ENCODE data around the gene OSM.
"Not testable (repeated sequence)": the region's sequence is repeated elsewhere in the genome, so short reads cannot be mapped to it uniquely, and the experiment has no call there.

OSM gene

DNA sequence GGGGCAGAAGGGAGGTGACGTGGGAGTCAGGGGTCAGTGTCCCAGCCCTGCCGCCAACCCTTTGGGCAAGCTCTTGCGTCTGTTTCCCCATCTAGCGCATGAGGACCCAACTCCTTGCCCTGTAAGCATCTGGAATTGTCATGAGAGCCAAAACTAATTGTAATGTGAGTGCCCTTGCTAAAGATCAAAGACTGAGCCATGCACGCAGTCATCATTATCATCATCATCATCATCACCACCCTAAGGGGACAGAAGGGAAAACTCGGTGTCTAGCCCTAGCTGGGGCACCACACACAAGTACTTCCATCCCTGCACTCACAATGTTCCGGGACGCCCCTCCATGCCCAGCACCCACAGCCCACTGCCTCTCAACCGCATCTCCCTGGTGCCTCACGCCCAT lies 22.6 kb downstream of the OSM start:
- no peak for DNase-seq

DNA sequence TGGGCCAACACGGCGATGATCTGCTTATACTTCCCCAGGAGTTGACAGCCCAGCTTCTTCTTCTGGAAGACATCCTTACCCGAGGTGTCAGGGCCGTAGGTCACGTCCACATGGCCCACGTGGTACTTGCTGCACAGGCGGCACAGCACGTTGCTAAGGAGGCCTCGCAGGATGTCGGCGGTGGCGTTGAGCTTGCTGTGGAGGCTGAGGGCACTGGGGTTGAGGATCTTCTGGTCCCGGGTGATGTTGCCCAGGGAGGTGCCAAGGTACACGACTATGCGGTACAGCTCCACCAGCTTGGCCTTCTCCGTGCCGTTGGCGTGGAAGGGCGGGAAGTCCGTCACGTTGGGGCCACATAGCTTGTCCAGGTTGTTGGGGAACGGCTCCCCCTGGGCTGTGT lies 23.0 kb downstream of the OSM start:
- DNase-seq = no peak

DNA sequence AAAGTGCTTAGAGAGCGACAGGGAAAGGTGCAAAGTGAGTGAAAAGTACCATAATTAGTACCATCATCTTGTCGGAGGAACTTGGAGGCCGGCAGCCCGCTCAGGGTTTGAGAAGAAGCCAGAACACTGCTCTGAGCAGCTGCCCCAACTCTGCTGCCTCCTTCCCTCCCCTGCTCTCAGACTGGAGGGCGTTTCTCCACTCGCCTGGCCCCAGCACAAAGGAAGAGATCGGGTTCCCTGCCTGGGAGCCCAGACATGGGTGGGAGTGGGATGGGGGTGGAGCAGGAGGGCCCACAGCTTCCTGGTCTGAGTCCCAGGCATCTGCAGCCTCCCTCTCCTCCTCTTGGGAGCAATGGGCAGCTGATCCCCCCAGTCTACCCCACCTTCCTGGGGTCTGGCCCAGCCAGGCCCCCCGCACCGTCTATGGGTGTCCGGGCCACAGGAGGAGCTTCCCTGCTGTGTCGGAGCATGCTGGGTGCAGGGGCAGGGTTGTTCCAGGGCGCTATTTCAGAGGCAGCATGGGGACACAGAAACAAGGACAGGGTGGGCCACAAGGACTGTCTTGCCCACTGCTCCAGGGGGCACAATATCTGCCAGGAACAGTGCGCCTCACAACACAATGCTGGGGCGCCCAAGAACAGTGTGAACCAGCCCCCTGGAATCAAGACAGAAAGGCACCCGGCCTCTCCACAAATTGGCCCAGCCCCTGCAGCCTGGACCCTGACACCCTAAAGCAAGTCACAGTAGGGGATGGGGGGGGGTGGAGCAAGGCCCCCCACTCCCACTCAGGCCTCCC lies 24.9 kb downstream of the OSM start:
- DNase-seq = no peak

DNA sequence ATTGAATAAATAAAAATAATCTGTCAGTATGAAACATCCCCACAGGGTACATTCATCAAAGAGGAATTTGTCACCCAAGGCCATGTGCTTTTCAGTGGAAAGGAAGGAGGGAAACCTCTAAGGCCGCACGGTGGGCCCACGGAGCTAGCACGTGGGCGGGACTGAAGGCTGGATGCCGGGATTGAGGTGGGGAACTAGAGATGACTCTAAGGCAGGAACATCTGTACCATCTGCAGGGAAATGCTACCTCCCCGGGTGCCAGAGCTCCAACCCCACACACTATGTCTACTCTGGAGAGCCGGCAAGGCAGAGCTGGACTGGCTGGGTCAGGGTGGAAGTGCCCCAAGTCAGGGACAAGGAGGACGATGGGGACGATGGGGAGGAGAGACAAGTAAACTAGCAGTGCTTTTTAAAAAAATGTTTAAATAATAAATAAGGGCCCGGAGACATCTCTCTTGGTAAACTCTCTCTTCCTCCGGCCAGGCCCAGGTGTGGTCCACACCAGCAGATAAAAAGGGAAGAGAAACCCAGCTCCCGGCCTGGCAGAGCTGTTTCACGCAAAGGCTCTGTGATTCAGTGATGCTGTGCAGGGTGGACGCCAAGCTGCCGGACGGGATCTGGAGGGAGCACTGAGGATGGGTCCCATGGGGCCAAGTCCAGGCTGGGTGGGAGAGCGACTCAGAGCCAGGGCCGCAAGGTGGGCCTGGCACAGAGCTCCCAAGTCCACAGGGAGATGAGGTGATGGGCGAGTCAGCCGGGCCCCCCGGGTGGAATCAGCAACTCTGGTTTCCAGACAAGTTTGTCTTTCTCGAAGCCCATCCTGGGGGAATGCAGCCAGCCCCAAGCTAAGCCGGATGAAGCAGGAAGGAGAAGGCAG lies 25.9 kb downstream of the OSM start:
- no peak for DNase-seq

DNA sequence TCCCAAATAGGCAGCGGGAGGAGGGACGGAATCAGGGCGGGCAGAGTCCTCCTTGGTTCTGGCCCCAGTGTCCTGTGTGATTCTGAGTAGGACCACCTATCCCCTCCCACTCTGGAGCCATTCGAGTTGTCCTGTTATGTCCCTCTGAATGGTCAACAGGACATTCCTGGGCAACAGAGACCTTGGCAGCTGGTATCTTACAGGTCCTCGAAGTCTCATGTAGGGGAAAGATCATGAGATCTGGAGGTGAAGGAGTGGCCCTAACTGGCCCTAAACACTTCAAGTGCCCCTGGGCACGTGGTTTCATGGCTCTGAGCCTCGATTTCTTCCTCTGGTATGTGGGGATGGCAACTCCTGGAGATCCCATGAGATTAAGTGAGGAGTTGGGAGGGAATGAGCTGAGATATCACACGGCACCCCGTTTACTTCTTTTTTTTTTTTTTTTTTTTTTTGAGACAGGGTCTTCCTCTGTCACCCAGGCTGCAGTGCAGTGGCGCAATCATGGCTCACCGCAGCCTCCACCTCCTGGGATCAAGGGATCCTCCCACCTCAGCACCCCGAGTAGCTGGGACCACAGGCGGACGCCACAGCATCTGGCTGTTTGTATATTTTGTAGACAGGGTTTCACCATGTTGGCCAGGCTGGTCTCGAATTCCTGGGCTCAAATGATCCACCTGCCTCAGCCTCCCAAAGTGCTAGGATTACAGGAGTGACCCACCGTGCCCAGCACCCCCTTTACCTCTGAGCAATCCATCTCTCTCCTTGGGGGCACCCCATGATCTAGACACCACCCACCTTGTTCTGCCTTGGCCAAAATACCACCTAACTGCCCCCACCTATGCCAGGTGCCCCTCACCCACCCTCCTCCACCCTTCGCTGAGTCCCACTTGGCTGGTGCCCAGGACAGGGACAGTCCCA lies 26.9 kb downstream of the OSM start:
- no peak for DNase-seq

DNA sequence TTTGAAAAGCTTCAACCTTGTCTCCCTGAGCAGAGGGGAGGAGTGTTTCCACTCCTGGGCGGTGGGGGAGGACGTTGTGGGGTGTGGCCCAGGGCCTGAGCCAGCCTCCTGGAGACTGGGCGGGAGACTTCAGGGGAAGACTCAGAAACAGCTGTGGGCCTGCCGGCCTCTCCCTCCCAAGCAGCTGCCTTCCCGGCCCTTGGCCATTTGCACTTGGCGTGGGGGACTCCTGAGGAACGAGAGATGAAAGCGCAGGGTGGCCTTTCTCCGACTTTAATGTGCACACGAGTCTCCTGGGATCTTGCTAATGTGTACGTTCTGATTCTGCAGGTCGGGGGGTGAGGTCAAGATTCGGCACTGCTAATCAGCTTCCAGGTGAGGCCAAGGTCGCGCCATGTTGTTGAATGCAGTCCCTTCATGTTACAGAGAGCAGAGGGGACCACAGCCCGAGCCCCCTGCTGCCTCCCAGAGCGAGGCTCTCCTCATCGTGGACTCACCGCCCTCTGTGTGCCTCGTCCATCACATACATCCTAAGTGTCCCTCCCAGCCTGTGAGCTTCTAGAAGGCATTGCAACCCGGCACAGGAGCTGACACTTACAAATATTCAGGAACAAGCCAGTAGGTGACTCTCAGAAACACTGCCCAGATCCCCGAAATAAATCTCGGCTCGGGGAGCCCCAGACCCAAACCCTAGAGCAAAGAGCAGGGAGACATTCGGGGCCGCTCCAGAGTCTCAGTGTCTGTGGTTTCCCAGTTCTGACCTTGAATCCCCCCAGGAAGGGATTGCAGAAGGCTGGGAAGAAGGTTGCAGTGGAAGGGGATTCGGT lies 27.8 kb downstream of the OSM start:
- DNase-seq = no peak

DNA sequence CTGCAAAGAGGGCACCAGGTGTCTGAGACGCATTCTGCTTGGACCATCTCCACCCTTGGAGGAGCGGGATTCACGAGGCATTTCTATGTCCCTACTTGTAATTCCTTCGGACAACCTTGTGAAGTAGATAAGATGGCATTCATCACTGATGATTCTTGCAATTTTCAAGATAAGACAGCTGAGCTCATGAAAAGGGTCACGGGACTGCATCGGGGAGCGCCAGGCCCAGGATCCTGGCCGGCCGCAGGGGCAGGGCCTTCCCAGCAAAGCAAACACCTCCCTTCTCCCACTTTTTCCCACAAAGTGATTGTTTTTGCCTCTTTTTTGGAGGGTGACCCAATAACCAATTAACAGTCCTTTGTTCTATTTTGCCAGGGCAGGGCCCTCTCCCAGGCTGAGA lies 28.5 kb downstream of the OSM start:
- no peak for DNase-seq

DNA sequence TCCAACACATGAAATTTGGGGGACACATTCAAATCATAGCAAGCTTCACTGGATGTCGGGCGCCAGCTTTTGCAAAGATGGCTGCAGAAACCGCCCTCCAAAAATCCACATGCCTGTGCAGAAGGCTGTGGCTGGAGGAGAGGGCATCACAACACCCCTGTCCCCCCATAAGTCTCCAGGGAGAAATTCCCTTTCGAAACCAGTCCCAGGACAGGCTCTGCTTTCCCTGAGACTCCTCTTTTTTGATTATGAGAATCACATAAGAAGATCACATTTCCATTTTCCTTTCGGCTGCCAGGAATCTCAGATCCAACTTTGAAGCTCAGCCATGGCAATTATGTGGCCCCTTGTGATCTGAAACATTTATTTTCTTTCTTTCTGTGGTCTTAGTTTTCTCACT lies 29.8 kb downstream of the OSM start:
- DNase-seq = no peak

DNA sequence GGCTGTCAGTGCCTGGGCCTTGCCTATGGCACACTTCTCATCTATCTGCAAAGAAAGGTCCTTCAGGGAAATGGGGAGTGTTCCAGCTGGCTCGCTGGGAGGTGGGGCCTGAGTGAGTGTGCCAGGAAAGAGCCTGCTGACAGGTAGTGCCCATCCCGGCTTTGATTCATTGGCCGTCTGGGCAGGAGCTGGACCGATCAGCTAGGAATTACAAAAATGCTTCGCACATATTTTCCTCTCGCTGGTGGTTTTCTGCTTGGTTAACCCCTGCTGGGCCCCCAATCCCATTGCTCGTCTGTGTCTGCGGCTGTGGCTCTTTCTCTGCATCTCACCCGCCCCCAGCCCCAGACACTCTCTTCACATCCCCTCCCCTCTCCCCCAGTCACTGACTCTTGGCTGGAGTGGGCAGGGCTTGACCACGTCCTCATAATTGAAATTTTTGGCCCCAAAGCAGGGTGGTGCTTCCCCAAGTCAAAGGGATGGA lies 30.9 kb downstream of the OSM start:
- DNase-seq = no peak

DNA sequence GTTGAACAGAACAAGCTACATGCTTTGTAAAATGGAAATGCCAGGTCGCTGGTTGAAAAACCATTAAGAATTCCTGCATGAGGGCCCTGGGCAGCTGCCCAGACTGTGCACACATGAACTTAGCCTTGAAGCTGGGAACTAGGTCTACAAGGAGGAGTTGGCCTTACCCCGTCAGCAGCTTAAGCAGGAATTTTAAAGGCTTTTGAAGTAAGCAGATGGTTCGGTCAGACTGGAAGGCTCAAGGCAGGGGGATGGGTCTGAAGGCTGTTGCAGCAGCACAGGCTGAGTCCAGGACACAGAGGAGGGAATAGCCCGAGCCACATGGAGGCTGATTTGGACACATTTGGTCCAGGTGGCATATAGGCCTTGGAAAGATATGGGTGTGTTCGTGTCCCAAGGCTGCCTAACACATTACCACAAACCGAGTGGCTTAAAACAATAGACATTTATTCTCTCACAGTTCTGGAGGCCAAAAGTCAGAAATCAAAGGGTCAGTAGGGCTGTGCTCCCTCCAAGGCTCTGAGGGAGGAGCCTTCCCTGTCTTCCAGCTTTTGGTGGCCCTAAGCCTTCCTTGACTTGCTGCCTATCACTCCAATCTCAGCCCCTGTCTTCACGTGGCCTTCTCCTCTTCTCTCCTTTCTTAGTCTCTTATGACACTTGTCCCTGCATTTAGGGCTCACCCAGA lies 31.7 kb downstream of the OSM start:
- DNase-seq = no peak

DNA sequence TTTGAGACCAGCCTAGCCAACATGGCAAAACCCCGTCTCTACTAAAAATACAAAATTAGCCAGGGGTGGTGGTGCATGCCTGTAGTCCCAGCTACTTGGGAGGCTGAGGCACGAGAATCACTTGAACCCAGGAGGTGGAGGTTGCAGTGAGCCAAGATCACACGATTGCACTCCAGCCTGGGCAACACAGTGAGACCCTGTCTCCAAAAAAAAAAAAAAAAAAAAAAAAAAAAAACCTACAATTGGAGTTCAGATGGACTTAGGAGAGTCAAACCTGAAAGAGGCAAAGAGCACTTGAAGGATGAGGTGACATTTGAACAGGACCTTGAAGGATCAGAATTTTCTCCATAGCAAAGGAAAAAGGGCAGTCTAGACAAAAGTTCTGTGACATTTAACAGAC lies 32.3 kb downstream of the OSM start:
- not testable (repeated sequence) for DNase-seq

DNA sequence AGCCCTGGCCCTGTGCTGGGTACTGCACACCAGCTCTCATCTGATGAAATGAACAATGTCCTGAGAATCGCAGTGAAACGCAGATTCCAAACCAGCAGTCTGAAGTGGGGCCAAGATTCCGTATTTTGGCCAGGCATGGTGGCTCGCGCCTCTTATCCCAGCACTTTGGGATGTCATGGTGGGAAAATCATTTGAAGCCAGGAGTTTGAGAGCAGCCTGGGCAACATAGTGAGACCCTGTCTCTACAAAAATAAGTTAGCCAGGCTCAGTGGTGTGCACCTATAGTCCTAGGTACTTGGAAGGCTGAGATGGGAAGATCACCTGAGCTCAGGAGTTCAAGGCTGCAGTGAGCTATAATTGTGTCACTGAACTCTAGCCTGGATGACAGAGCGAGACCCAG lies 33.1 kb downstream of the OSM start:
- no peak for DNase-seq

DNA sequence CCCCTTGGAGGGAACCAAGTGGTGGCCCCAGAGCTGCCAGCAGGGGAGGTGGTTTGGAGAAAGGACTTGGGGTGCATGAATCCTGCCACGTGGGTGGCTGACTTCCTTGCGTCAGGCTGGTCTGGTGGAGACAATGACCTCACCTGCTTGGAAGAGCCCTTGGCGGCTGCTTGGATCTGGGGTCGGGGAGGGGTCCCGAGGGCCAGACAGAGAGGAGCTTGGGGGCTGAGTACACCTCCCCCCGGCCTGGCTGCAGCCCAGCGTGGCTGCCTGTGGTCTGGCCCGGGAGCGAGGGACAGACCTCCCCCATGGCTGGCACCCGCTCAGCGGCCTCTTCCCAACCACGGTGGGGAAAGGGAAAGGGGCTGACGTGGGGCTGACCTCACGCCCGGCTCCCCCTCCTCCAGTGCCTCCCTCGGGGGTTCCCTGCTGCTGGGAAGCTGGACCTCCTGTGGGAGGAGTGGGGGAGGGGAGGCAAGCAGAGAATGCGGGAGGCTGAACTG lies 33.9 kb downstream of the OSM start:
- no peak for DNase-seq

DNA sequence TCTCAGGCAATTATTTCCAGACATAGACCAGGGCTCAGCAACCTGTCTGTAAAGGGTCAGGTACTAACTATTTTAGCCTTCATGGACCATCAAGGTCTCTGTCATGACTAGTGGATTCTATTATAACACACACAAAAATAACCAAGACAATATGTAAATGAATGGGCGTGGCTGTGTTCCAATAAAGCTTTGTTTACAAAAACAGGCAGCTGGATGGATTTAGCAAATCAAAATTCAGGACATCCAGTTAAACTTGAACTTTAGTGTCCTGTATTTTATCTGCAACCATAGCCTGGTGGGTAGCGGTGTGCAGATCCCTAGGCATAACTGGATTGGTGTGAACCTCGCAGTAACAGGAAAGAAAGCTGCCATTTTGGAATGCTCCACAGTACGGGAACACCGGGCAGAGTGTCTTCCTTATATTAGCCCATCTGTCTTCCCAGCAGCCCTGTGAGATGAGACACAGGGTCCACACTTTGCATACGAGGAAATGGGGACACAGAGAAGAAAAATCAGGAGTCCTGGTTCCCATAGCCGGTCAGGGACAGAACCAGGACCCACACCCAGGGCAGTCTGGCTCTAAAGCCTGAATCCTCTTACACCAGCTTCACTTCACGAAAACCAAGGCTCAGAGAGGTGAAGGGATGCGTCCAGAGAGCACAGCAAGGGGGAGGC lies 35.7 kb downstream of the OSM start:
- DNase-seq = no peak

DNA sequence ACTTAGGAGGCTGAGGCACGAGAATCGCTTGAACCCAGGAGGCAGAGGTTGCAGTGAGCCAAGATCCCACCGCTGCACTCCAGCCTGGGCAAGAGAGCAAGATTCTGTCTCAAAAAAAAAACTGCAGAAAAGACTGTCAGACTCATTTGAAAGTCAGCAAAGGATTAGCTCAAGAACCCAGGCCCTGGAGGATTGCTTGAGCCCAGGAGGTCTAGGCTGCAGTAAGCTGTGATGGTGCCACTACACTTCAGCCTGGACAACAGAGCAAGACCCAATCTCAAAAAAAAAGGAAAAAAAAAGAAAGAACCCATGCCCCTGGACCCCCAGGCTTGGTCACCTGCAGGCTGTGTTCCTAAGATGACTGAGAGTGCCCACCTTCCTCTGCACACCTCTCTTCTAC lies 36.3 kb downstream of the OSM start:
- DNase-seq = no peak

DNA sequence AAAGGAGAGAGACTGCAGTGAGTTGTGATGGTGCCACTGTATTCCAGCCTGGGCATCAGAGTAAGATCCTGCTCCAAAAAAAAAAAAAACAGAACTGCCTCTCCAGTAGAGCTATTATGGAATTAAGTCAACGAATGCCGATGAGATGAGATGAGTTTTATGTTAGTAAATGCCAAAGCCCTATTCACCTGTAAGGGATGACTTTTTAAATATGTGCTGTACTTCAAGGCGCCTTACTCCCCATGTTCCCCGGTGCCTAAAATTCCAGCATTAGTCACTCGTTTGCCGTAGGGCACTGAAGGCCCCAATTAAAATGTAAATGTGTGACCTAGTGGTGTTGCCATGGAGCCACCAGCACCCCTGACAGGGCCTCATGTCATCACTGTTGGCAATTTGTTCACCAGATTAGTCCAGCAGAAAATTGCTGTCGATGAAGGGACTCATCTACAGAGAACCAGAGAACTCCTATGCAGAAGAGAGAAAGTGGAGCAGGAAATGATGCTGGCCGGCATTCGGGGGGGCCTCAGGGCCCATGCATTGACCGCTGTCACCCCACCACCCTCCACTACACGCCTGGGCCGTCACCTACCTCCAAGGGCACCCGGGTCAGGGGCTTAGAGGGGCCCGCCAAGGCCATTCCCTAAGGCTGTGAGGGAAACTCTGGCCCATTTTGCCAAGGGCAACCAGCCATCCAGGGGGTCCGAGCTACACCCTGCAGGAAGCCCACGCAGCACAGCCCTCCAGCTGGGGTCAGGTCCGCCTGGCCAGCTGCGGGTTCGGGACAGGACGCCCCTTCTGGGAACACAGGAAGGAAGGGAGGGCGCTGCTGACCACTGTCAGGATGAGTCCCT lies 37.9 kb downstream of the OSM start:
- DNase-seq = no peak

DNA sequence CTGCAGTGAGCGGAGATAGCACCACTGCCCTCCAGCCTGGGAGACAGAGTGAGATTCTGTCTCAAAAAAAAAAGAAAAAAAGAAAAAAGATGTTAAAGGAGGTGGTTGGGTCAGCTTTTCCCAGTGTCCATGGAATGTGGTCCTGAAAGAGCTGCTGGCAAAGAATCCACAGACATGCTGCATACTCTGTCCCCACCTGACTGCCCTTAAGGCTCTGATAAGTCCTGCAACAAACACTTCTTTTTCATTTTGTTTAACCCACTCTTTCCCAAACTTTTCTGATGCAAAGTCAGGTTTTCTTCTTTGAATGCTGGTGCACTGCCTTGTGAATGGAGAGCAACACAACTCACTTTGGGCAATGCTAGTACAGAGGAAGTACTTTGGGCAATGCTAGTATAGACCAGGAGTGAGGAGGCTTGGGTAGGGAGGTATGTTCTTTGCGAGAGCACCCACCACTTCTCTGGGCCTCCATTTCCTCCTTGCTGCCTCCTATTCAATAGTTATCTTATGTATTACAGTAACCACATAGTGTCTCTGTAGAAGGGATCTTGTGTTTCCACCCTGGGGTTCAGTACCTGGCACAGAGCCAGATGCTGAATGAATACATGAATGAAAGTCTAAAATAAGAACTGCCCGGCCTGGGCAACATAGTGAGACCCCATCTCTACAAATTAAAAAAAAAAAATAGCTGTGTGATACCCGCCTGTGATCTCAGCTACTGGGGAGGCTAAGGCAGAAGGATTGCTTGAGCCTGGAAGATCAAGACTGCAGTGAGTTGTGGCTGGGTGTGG lies 39.0 kb downstream of the OSM start:
- no peak for DNase-seq

DNA sequence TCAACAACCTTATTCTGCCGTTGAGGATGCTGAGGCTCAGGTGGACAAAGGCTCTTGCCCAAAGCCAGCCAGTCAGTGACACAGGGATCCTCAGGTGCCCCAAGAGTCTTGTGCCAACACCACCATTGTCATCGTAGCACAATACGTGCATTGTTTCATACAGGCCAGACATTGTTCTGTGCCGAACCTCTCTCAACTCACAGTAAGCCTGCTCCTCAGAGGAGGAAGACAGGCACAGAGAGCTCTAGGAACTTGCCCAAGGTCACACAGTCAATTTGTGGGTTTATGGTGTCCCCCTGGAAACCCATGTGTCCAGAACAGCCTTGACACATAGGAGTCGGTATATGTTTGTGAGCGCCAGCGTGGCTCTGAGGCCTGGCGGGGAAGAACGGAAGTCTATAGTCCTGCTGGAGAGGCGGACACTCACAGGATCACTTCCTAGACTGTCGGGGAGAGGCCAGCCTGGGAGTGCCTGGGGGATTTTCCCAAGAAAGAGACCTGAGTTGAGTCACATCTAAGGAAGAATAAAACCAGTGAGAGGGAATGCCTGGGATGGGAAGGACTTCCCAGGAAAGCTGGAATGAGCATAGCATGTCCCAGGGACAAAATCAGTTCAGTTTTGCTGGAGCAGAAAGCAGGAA lies 40.3 kb downstream of the OSM start:
- DNase-seq = no peak
